Activated T-cell treated with anti-CD3 and anti-CD28 coated beads for 4 hours (primary cell): ENCODE data around the gene TRAF1.
A peak's percentile ranks its signal among the peaks of the same experiment; 100 is the strongest.

Source experiments
- DNase-seq: peaks from one replicate; pipeline ENCODE4 v3.0.0-alpha.2; 2020

TRAF1 gene

GRCh38 chr9:120922404-120923195, 4.0 kb downstream of the TRAF1 start:
- no peak for DNase-seq

- DNase-seq, result no peak
Observed at GRCh38 chr9:120921661-120922181, 4.9 kb downstream of the TRAF1 start.

- no peak for DNase-seq
Observed at GRCh38 chr9:120920806-120921178, 5.8 kb downstream of the TRAF1 start.

GRCh38 chr9:120919843-120920805, 6.5 kb downstream of the TRAF1 start:
- no peak for DNase-seq

GRCh38 chr9:120918931-120919842, 7.4 kb downstream of the TRAF1 start:
- DNase-seq, result no peak

GRCh38 chr9:120917929-120918762, 8.4 kb downstream of the TRAF1 start:
- DNase-seq, result no peak

- DNase-seq, result no peak
Observed at GRCh38 chr9:120916991-120917880, 9.4 kb downstream of the TRAF1 start.

GRCh38 chr9:120916588-120916987, 10.0 kb downstream of the TRAF1 start:
- no peak for DNase-seq

- no peak for DNase-seq
Observed at GRCh38 chr9:120915854-120916470, 10.6 kb downstream of the TRAF1 start.

- no peak for DNase-seq
Observed at GRCh38 chr9:120914953-120915352, 11.6 kb downstream of the TRAF1 start.

GRCh38 chr9:120914396-120914795, 12.2 kb downstream of the TRAF1 start:
- DNase-seq, result no peak

GRCh38 chr9:120913647-120914264, 12.8 kb downstream of the TRAF1 start:
- DNase-seq, result no peak

GRCh38 chr9:120912958-120913646, 13.5 kb downstream of the TRAF1 start:
- DNase-seq, result no peak

- no peak for DNase-seq
Observed at GRCh38 chr9:120911295-120911837, 15.2 kb downstream of the TRAF1 start.

GRCh38 chr9:120910643-120911042, 16.0 kb downstream of the TRAF1 start:
- no peak for DNase-seq

- peak; percentile 57 for DNase-seq
Observed at GRCh38 chr9:120909904-120910303, 16.7 kb downstream of the TRAF1 start.

GRCh38 chr9:120905315-120906164, 21.1 kb downstream of the TRAF1 start:
- no peak for DNase-seq

- no peak for DNase-seq
Observed at GRCh38 chr9:120904978-120905301, 21.7 kb downstream of the TRAF1 start.
